K562 (cell line): Measurements from ENCODE around the gene PLCD1. TPM values are rescaled to one million over a fixed set of nuclear protein-coding genes. Genes with fewer than 3 reads are reported as not detected.

Experiments
- CBX2 ChIP-seq: fragments of 200-600 bp; sonication (generic); IDR thresholded peaks from one replicate; pipeline ENCODE4 v1.6.1; 2012; ENCODE audit warnings: mild to moderate bottlenecking, low read length, inconsistent platforms; ENCODE audit not compliant: insufficient read depth, poor library complexity, severe bottlenecking
- CHD7 ChIP-seq: fragments of 200-600 bp; sonication (generic); IDR thresholded peaks from one replicate; pipeline ENCODE4 v1.6.1; 2012; ENCODE audit warnings: mild to moderate bottlenecking, low read depth, low read length, inconsistent platforms
- EHMT2 ChIP-seq: fragments of 450-650 bp; IDR thresholded peaks from 2 replicates; pipeline ENCODE4 v1.6.1; 2018; ENCODE audit warnings: antibody characterized with exemption
- FOXJ2 ChIP-seq: fragments of 200-800 bp; sonication (Bioruptor generic); IDR thresholded peaks from 2 replicates; pipeline ENCODE4 v1.6.1; 2016; ENCODE audit warnings: missing genetic modification characterization, missing compliant biosample characterization
- HIVEP1 ChIP-seq: fragments of 250-450 bp; sonication (Bioruptor Pico); IDR thresholded peaks from 2 replicates; pipeline ENCODE4 v1.4.0; 2020; ENCODE audit warnings: mild to moderate bottlenecking
- KLF16 ChIP-seq: IDR thresholded peaks from 2 replicates; pipeline ENCODE4 v1.6.1; 2016; ENCODE audit warnings: antibody characterized with exemption
- NR2C1 ChIP-seq, 2 experiments: fragments of 450-650 bp; IDR thresholded peaks; 2 replicates each; pipeline ENCODE4 v1.6.1; 2017; ENCODE audit warnings: mild to moderate bottlenecking in 2 of 2, antibody characterized with exemption in 1 of 2, inconsistent platforms in 1 of 2, missing compliant biosample characterization in 1 of 2, missing genetic modification characterization in 1 of 2
- RAD51 ChIP-seq: fragments of 450-650 bp; IDR thresholded peaks from 2 replicates; pipeline ENCODE4 v1.7.1; 2016; ENCODE audit warnings: low read depth, mild to moderate bottlenecking, borderline replicate concordance
- SMARCE1 ChIP-seq: fragments of 450-650 bp; IDR thresholded peaks from 2 replicates; pipeline ENCODE4 v1.7.1; 2016; ENCODE audit warnings: mild to moderate bottlenecking
- THRB ChIP-seq: fragments of 450-650 bp; formaldehyde crosslinking; conservative IDR thresholded peaks from 2 replicates; pipeline ENCODE4 v1.4.0; 2022; ENCODE audit warnings: mild to moderate bottlenecking, missing genetic modification characterization
- USF1 ChIP-seq: sonication (generic); formaldehyde crosslinking; IDR thresholded peaks from 2 replicates; pipeline ENCODE4 v1.9.0; 2022; ENCODE audit warnings: mild to moderate bottlenecking, missing genetic modification reagents
- ZNF263 ChIP-seq: sonication (generic); formaldehyde crosslinking; IDR thresholded peaks from 2 replicates; pipeline ENCODE4 v1.8.0; 2022; ENCODE audit warnings: mild to moderate bottlenecking, missing genetic modification reagents, borderline replicate concordance
- ZNF644 ChIP-seq: fragments of 200-800 bp; sonication (Bioruptor generic); IDR thresholded peaks from 2 replicates; pipeline ENCODE4 v1.6.1; 2016; ENCODE audit warnings: low read depth, missing genetic modification characterization, missing compliant biosample characterization
- polyA plus RNA-seq, 8 experiments: library from polyadenylated mRNA; depleted of rRNA in 4 of 8; stranded (reverse) in 5 of 8; unstranded in 3 of 8; fragments of >200 nt; fragmentation: Nextera tagmentation in 2 of 8; fragmentation: Illumina TruSeq in 1 of 8; extraction: Ambion mirVana in 2 of 8; extraction: Trizol in 1 of 8; gene quantifications; 2 replicates each; pipeline versions ENCODE4 v1.2.1 to v1.2.3, GENCODE V29; 2011 to 2014; ENCODE audit warnings: inconsistent platforms in 1 of 8, missing spikeins in 1 of 8
- total RNA-seq, 7 experiments: library from RNA; depleted of rRNA in 6 of 7; stranded (reverse); fragments of >200 nt in 6 of 7; fragmentation: Illumina TruSeq in 2 of 7; extraction: Trizol in 2 of 7; gene quantifications; 2 replicates each; pipeline versions ENCODE4 v1.2.1 to v1.2.3, GENCODE V29; 2011 to 2021; ENCODE audit warnings: low replicate concordance in 1 of 7
- TF ChIP-seq, protein P1 (sequence below): sonication (generic); formaldehyde crosslinking; IDR thresholded peaks from 2 replicates; pipeline ENCODE4 v1.8.0; 2022; ENCODE audit warnings: mild to moderate bottlenecking, missing genetic modification reagents

PLCD1 gene
- total and polyA plus RNA-seq, 9 of the 15 experiments (the other 6 are each of a cell fraction or from before 2014, with no cell fraction given) = 5.4 to 209 (median 116) TPM

DNA sequence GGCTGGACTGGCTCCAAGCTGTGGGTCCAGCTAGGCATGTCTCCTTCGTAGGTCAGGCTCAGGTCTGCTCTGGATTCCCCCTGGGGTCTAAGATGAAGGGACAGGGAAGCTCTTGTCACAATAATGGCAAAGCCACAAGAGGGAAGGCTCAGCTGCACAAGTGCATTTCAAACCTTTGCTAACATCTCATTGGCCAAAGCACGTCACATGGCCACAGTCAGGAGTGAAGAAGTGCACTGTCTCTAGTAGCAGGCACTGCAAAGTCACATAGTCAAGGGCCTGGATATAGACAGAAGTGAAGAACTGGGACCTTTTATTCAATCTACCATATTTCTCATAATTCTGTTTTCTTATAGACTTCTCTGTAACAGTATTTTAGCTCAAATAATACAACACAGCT, 29.7 kb upstream of the PLCD1 start (continued):
- TF ChIP-seq SMARCE1 (no peak), CHD7 (no peak), FOXJ2 (tag) (no peak), ZNF263 (CRISPR knock-in tag) (no peak), EHMT2 (no peak), THRB (CRISPR knock-in tag) (no peak), NR2C1 (IDR thresholded peaks at IDR 0.05) (no peak), NR2C1 (tag; IDR thresholded peaks at IDR 0.05) (no peak), USF1 (CRISPR knock-in tag) (peak; percentile 84), KLF16 (no peak), RAD51 (peak; percentile 71; the same call in 1 of the 2 replicates), HIVEP1 (CRISPR knock-in tag) (no peak), ZNF644 (tag) (no peak), CBX2 (no peak)
- TF ChIP-seq, protein P1, sequence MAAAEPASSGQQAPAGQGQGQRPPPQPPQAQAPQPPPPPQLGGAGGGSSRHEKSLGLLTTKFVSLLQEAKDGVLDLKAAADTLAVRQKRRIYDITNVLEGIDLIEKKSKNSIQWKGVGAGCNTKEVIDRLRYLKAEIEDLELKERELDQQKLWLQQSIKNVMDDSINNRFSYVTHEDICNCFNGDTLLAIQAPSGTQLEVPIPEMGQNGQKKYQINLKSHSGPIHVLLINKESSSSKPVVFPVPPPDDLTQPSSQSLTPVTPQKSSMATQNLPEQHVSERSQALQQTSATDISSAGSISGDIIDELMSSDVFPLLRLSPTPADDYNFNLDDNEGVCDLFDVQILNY = no peak
